ENCODE results near the gene TSC2. TPM values are rescaled to one million over a fixed set of nuclear protein-coding genes. Genes with fewer than 3 reads are reported as not detected.

The TSC2 gene
- total RNA-seq, 1 donor from 2014 or later: 194 TPM

- TF ChIP-seq CTCF (IDR thresholded peaks at IDR 0.05): no peak
- no peak overlapping the region for H3K4me3 Mint-ChIP-seq (ENCODE audit: unreplicated experiment)
- H3K27me3 Mint-ChIP-seq (ENCODE audit: unreplicated experiment): no peaks in the 10 kb centered on the region
Observed at GRCh38 chr16:2090481-2090776, 42.6 kb downstream of the TSC2 start.

GRCh38 chr16:2090777-2091546, 43.2 kb downstream of the TSC2 start:
- DNase-seq (ENCODE audit: extremely low spot score, unreplicated experiment): no peak
- TF ChIP-seq CTCF (IDR thresholded peaks at IDR 0.05): no peak
- Mint-ChIP-seq H3K27ac (ENCODE audit: unreplicated experiment) (no peak overlapping the region), H3K36me3 (ENCODE audit: unreplicated experiment) (peaks cover 17% of the 10 kb centered on the region), H3K4me3 (ENCODE audit: unreplicated experiment) (no peak overlapping the region), H3K9me3 (ENCODE audit: unreplicated experiment) (no peaks in the 10 kb centered on the region), H3K27me3 (ENCODE audit: unreplicated experiment) (no peaks in the 10 kb centered on the region), H3K4me1 (ENCODE audit: unreplicated experiment) (no peaks in the 10 kb centered on the region)

More at GRCh38 chr16:2090481-2090776, 42.6 kb downstream of the TSC2 start:
- peaks cover 3% of the 10 kb centered on the region for H3K4me1 Mint-ChIP-seq (ENCODE audit: unreplicated experiment)
- no peak overlapping the region for H3K27ac Mint-ChIP-seq (ENCODE audit: unreplicated experiment)
- H3K36me3 Mint-ChIP-seq (ENCODE audit: unreplicated experiment): peaks cover 12% of the 10 kb centered on the region
- DNase-seq (ENCODE audit: extremely low spot score, unreplicated experiment): no peak
- no peaks in the 10 kb centered on the region for H3K9me3 Mint-ChIP-seq (ENCODE audit: unreplicated experiment)

GRCh38 chr16:2091547-2092255, 43.9 kb downstream of the TSC2 start:
- H3K27me3 Mint-ChIP-seq (ENCODE audit: unreplicated experiment): no peaks in the 10 kb centered on the region
- peaks cover 21% of the 10 kb centered on the region for H3K36me3 Mint-ChIP-seq (ENCODE audit: unreplicated experiment)
- no peak for TF ChIP-seq CTCF (IDR thresholded peaks at IDR 0.05)
- H3K4me1 Mint-ChIP-seq (ENCODE audit: unreplicated experiment): no peaks in the 10 kb centered on the region
- no peaks in the 10 kb centered on the region for H3K9me3 Mint-ChIP-seq (ENCODE audit: unreplicated experiment)
- no peak overlapping the region for H3K27ac Mint-ChIP-seq (ENCODE audit: unreplicated experiment)
- no peak for DNase-seq (ENCODE audit: extremely low spot score, unreplicated experiment)
- no peak overlapping the region for H3K4me3 Mint-ChIP-seq (ENCODE audit: unreplicated experiment)

GRCh38 chr16:2092256-2092620, 44.5 kb downstream of the TSC2 start:
- Mint-ChIP-seq H3K9me3 (ENCODE audit: unreplicated experiment) (no peaks in the 10 kb centered on the region), H3K27ac (ENCODE audit: unreplicated experiment) (no peak overlapping the region), H3K27me3 (ENCODE audit: unreplicated experiment) (no peaks in the 10 kb centered on the region), H3K4me1 (ENCODE audit: unreplicated experiment) (no peaks in the 10 kb centered on the region), H3K36me3 (ENCODE audit: unreplicated experiment) (peaks cover 18% of the 10 kb centered on the region), H3K4me3 (ENCODE audit: unreplicated experiment) (no peak overlapping the region)
- TF ChIP-seq CTCF (IDR thresholded peaks at IDR 0.05): no peak
- no peak for DNase-seq (ENCODE audit: extremely low spot score, unreplicated experiment)

- Mint-ChIP-seq H3K27me3 (ENCODE audit: unreplicated experiment) (no peaks in the 10 kb centered on the region), H3K4me3 (ENCODE audit: unreplicated experiment) (no peak overlapping the region), H3K4me1 (ENCODE audit: unreplicated experiment) (no peaks in the 10 kb centered on the region), H3K27ac (ENCODE audit: unreplicated experiment) (no peak overlapping the region), H3K36me3 (ENCODE audit: unreplicated experiment) (peaks cover 18% of the 10 kb centered on the region), H3K9me3 (ENCODE audit: unreplicated experiment) (no peaks in the 10 kb centered on the region)
- DNase-seq (ENCODE audit: extremely low spot score, unreplicated experiment): no peak
- no peak for TF ChIP-seq CTCF (IDR thresholded peaks at IDR 0.05)
Observed at GRCh38 chr16:2092866-2093265, 45.1 kb downstream of the TSC2 start.

Measured in osteocyte (in vitro differentiated cells).